Ovary (tissue), 3 donors: ENCODE data around the gene CTDSP2.

Source experiments
- POLR2A ChIP-seq: fragments of 450-650 bp; IDR thresholded peaks from one replicate; pipeline ENCODE4 v1.6.1; 2017; ENCODE audit warnings: antibody characterized with exemption, mild to moderate bottlenecking, moderate library complexity
- TF ChIP-seq, protein P1 (sequence below), 3 donors: fragments of 450-650 bp in 2 of 3; fragments of 200-600 bp in 1 of 3; IDR thresholded peaks; one replicate each; pipeline versions ENCODE4 v1.5.1 to v1.8.0; 2016 to 2022; ENCODE audit warnings: antibody characterized with exemption in 3 of 3, mild to moderate bottlenecking in 1 of 3
- donor health status: DM: no; HTN: no; CAD: no.

GRCh38 chr12:57816855-57817151 lies 29.7 kb downstream of the CTDSP2 start:
- TF ChIP-seq, protein P1, sequence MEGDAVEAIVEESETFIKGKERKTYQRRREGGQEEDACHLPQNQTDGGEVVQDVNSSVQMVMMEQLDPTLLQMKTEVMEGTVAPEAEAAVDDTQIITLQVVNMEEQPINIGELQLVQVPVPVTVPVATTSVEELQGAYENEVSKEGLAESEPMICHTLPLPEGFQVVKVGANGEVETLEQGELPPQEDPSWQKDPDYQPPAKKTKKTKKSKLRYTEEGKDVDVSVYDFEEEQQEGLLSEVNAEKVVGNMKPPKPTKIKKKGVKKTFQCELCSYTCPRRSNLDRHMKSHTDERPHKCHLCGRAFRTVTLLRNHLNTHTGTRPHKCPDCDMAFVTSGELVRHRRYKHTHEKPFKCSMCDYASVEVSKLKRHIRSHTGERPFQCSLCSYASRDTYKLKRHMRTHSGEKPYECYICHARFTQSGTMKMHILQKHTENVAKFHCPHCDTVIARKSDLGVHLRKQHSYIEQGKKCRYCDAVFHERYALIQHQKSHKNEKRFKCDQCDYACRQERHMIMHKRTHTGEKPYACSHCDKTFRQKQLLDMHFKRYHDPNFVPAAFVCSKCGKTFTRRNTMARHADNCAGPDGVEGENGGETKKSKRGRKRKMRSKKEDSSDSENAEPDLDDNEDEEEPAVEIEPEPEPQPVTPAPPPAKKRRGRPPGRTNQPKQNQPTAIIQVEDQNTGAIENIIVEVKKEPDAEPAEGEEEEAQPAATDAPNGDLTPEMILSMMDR (IDR thresholded peaks at IDR 0.05), result no peak
- TF ChIP-seq POLR2A, result no peak
